Chondrocyte (in vitro differentiated cells): ENCODE data around the gene RBL1. TPM values are rescaled to one million over a fixed set of nuclear protein-coding genes. Genes with fewer than 3 reads are reported as not detected.
"Not testable (repeated sequence)": the region's sequence is repeated elsewhere in the genome, so short reads cannot be mapped to it uniquely, and the experiment has no call there.

Experiments used
- DNase-seq: peaks from one replicate; pipeline ENCODE4 v3.0.0; 2021; ENCODE audit warnings: mixed read lengths, low spot score
- H3K27ac Mint-ChIP-seq: one replicate; pipeline ENCODE4 v1.8.0; 2021; ENCODE audit warnings: mild to moderate bottlenecking, moderate library complexity, mixed read lengths; ENCODE audit not compliant: unreplicated experiment
- H3K27me3 Mint-ChIP-seq: 2 replicates; pipeline ENCODE4 v1.8.0; 2021; ENCODE audit warnings: low read depth, mixed read lengths
- H3K36me3 Mint-ChIP-seq: 2 replicates; pipeline ENCODE4 v1.8.0; 2021; ENCODE audit warnings: low read depth, mixed read lengths
- H3K4me1 Mint-ChIP-seq: 2 replicates; pipeline ENCODE4 v1.8.0; 2021; ENCODE audit warnings: low read depth, mild to moderate bottlenecking, mixed read lengths
- H3K4me3 Mint-ChIP-seq: one replicate; pipeline ENCODE4 v1.8.0; 2021; ENCODE audit warnings: mild to moderate bottlenecking, moderate library complexity, mixed read lengths; ENCODE audit not compliant: unreplicated experiment
- H3K9me3 Mint-ChIP-seq: 2 replicates; pipeline ENCODE4 v1.8.0; 2021; ENCODE audit warnings: low read depth, mixed read lengths
- total RNA-seq: library from RNA; stranded (reverse); gene quantifications from 3 replicates; pipeline ENCODE4 v1.2.1, GENCODE V29; 2021
- TF ChIP-seq, protein P1 (sequence below): fragments of 200-600 bp; sonication (generic); IDR thresholded peaks from 2 replicates; pipeline ENCODE4 v1.5.0; 2021; ENCODE audit warnings: antibody characterized with exemption, mild to moderate bottlenecking, moderate library complexity

Gene RBL1
- total RNA-seq, 1 donor from 2014 or later: 4.5 TPM

DNA sequence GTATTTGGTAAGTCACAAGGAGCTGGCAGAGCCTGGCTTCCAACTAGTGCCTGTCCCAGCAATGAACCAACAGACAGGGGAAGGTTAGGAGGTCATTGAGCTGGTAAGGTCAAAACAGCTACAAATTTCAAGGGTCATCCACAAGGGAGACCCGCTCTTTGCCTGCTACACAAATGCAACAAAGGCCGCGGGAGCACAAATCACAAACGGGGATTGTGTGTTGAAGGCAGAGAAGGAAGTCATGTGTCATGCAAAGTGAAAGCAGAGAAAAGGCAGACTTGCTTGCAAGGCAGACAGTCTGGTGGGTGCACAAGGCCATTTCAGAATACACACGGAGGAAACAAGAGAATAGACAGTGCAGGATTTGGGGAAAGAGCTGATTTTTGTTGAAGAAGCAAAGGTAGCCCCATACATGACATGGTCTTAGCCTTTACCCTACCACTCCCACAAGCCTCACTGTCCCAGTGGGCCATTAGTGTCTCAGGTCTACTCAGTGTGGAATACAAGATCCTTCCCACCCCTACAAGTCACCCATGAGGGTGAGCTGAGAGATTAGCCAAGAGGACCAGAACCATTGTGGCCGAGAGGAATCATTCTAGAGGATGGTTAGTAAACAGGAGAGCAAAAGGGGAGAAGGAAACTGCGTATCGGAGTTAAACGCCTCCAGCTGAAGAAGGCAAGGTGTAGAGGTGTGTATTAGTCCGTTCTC, 126.2 kb downstream of the RBL1 start:
- H3K36me3 Mint-ChIP-seq: no peaks in the 10 kb centered on the region
- H3K27me3 Mint-ChIP-seq: no peaks in the 10 kb centered on the region
- H3K9me3 Mint-ChIP-seq: no peaks in the 10 kb centered on the region
- TF ChIP-seq, protein P1, sequence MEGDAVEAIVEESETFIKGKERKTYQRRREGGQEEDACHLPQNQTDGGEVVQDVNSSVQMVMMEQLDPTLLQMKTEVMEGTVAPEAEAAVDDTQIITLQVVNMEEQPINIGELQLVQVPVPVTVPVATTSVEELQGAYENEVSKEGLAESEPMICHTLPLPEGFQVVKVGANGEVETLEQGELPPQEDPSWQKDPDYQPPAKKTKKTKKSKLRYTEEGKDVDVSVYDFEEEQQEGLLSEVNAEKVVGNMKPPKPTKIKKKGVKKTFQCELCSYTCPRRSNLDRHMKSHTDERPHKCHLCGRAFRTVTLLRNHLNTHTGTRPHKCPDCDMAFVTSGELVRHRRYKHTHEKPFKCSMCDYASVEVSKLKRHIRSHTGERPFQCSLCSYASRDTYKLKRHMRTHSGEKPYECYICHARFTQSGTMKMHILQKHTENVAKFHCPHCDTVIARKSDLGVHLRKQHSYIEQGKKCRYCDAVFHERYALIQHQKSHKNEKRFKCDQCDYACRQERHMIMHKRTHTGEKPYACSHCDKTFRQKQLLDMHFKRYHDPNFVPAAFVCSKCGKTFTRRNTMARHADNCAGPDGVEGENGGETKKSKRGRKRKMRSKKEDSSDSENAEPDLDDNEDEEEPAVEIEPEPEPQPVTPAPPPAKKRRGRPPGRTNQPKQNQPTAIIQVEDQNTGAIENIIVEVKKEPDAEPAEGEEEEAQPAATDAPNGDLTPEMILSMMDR: no peak
- no peaks in the 10 kb centered on the region for H3K4me1 Mint-ChIP-seq
- no peak overlapping the region for H3K4me3 Mint-ChIP-seq
- H3K27ac Mint-ChIP-seq: no peak overlapping the region
- DNase-seq: no peak

DNA sequence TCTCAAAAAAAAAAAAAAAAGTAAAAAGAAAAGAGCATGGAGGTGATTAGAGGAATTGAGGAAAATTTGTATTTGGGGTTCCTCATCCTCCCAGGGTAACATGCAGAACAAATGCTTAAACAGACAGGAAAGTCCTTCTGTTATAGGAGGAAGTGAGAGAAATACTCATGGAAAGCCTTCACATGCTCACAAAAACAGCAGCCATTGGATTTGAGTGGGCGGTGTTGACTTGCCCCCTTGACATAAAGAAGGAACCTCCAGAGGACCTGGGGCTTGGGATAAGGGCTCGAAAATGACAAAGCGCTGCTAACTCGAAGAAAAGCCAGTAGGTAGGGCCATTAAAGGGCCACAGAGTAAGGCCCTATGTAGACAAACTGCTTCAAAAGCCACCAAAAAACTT, 126.7 kb downstream of the RBL1 start:
- TF ChIP-seq, protein P1: no peak
- DNase-seq: no peak
- H3K27me3 Mint-ChIP-seq: no peaks in the 10 kb centered on the region
- H3K9me3 Mint-ChIP-seq: no peaks in the 10 kb centered on the region
- H3K36me3 Mint-ChIP-seq: no peaks in the 10 kb centered on the region
- no peaks in the 10 kb centered on the region for H3K4me1 Mint-ChIP-seq
- no peak overlapping the region for H3K4me3 Mint-ChIP-seq
- H3K27ac Mint-ChIP-seq: no peak overlapping the region

DNA sequence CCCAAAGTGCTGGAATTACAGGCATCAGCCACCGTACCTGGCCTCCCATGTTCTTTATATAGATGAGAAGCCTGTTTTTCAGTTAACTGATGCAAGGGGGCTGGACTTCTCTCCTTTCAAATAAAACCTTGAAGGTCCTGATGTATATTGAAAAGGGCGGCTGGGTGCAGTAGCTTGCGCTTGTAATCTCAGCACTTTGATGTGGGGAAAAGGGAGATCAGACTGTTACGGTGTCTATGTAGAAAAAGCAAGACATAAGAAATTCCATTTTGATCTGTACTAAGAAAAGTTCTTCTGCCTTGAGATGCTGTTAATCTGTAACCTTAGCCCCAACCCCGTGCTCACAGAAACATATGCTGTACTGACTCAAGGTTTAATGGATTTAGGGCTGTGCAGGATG, 128.2 kb downstream of the RBL1 start:
- no peak overlapping the region for H3K27ac Mint-ChIP-seq
- no peak for DNase-seq
- H3K9me3 Mint-ChIP-seq: peaks cover 4% of the 10 kb centered on the region
- H3K27me3 Mint-ChIP-seq: no peaks in the 10 kb centered on the region
- peaks cover 1% of the 10 kb centered on the region for H3K36me3 Mint-ChIP-seq
- TF ChIP-seq, protein P1: no peak
- H3K4me3 Mint-ChIP-seq: no peak overlapping the region
- no peaks in the 10 kb centered on the region for H3K4me1 Mint-ChIP-seq

DNA sequence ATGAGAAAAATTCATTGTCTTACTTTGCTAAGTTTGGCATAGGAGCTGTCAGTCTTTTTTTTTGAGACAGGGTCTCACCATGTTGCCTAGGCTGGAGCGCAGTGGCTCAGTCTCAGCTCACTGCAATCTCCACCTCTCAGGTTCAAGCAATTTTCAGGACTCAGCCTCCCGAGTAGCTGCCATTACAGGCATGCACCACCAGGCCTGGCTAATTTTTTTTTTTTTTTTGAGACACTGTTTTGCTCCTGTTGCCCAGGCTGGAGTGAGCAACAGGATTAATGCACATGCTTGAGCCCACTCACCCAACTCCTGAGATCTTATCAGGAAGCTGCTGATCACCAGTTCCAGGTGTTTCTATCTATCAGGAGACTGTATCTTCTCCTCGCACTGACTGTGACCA, 128.8 kb downstream of the RBL1 start:
- H3K9me3 Mint-ChIP-seq, H3K4me1 Mint-ChIP-seq, DNase-seq, H3K27me3 Mint-ChIP-seq, H3K27ac Mint-ChIP-seq, H3K36me3 Mint-ChIP-seq, H3K4me3 Mint-ChIP-seq: not testable (repeated sequence)
- TF ChIP-seq, protein P1: peak; percentile 19

GRCh38 chr20:36962354-36962941, 133.3 kb downstream of the RBL1 start:
- not testable (repeated sequence) for DNase-seq, H3K27ac Mint-ChIP-seq, H3K9me3 Mint-ChIP-seq, H3K27me3 Mint-ChIP-seq, H3K4me1 Mint-ChIP-seq, H3K4me3 Mint-ChIP-seq, H3K36me3 Mint-ChIP-seq

GRCh38 chr20:36959242-36959641, 136.6 kb downstream of the RBL1 start:
- Mint-ChIP-seq H3K36me3 (peaks cover 1% of the 10 kb centered on the region), H3K27ac (peak overlapping the region; percentile 57), H3K9me3 (peaks cover 8% of the 10 kb centered on the region), H3K4me3 (no peak overlapping the region), H3K4me1 (no peaks in the 10 kb centered on the region), H3K27me3 (no peaks in the 10 kb centered on the region)
- TF ChIP-seq, protein P1: no peak
- DNase-seq: no peak
